A673 (cell line): ENCODE results near the gene TTR. TPM values are rescaled to one million over a fixed set of nuclear protein-coding genes. Genes with fewer than 3 reads are reported as not detected.

Source experiments
- BruUV-seq: library from RNA; stranded (reverse); fragments of 400-500 nt; replicated peaks from 2 replicates; lab custom pipeline; 2021; lab: Mats Ljungman, UMichigan
- CTCF ChIA-PET: fragments of 300-600 bp; sonication (Branson Sonifier 250); formaldehyde crosslinking; loops from one replicate; lab custom pipeline; 2022; ENCODE audit warnings: antibody characterized with exemption; lab: Charles Lee
- POLR2A ChIA-PET: fragments of 300-600 bp; sonication (Branson Sonifier 250); formaldehyde crosslinking; loops from one replicate; lab custom pipeline; 2022; ENCODE audit warnings: antibody characterized with exemption; ENCODE audit not compliant: low non-redundant PET; lab: Charles Lee
- DNase-seq: peaks from one replicate; pipeline ENCODE4 v3.0.0-alpha.2; 2015; ENCODE audit warnings: low spot score
- H3K27ac ChIP-seq: fragments of 200-600 bp; sonication (generic); 2 replicates; pipeline ENCODE4 v1.5.1; 2016; ENCODE audit warnings: mixed run types, low read depth, mild to moderate bottlenecking, mixed read lengths, antibody characterized with exemption, low read length; ENCODE audit not compliant: poor library complexity, severe bottlenecking
- H3K27me3 ChIP-seq: fragments of 200-600 bp; sonication (generic); replicated peaks from 2 replicates; pipeline ENCODE4 v1.6.1; 2017; ENCODE audit warnings: mixed run types, low read depth, mild to moderate bottlenecking, mixed read lengths, antibody characterized with exemption, low read length; ENCODE audit not compliant: insufficient read depth, poor library complexity
- H3K36me3 ChIP-seq: fragments of 200-600 bp; sonication (generic); 2 replicates; pipeline ENCODE4 v1.6.1; 2016; ENCODE audit warnings: mixed run types, mild to moderate bottlenecking, mixed read lengths, antibody characterized with exemption, low read length; ENCODE audit not compliant: insufficient read depth, poor library complexity, severe bottlenecking
- H3K4me1 ChIP-seq: fragments of 200-600 bp; sonication (generic); 2 replicates; pipeline ENCODE4 v1.6.1; 2017; ENCODE audit warnings: mixed run types, mild to moderate bottlenecking, mixed read lengths, antibody characterized with exemption, low read length; ENCODE audit not compliant: insufficient read depth, poor library complexity, severe bottlenecking
- H3K4me3 ChIP-seq: fragments of 200-600 bp; sonication (generic); 2 replicates; pipeline ENCODE4 v1.5.1; 2016; ENCODE audit warnings: low read depth, mixed run types, mild to moderate bottlenecking, mixed read lengths, low read length; ENCODE audit not compliant: poor library complexity, severe bottlenecking
- H3K9me3 ChIP-seq: fragments of 200-600 bp; sonication (generic); 2 replicates; pipeline ENCODE4 v1.6.1; 2016; ENCODE audit warnings: mixed run types, low read depth, mild to moderate bottlenecking, mixed read lengths, antibody characterized with exemption, low read length; ENCODE audit not compliant: poor library complexity, severe bottlenecking
- CTCF ChIP-seq: fragments of 300-800, 200-600 bp; sonication (generic); conservative IDR thresholded peaks from 2 replicates; pipeline ENCODE4 v1.5.1; 2017; ENCODE audit warnings: low read depth, mild to moderate bottlenecking, antibody characterized with exemption, low read length, moderate library complexity, mixed read lengths
- EZH2 ChIP-seq: fragments of 200-600 bp; sonication (generic); IDR thresholded peaks from 2 replicates; pipeline ENCODE4 v1.6.1; 2017; ENCODE audit warnings: borderline replicate concordance, low read depth, mild to moderate bottlenecking, mixed read lengths, antibody characterized with exemption, low read length; ENCODE audit not compliant: poor library complexity, severe bottlenecking
- intact Hi-C: fragments of 100-400 bp; cut with micrococcal nuclease; formaldehyde crosslinking; loops from one replicate; pipeline ENCODE4 v1.10.0; 2022; ENCODE audit not compliant: unreplicated experiment
- total RNA-seq: library from RNA; stranded (reverse); gene quantifications from 2 replicates; pipeline ENCODE4 v1.2.3, GENCODE V29; 2021

TTR gene
- total RNA-seq, 1 experiment from 2014 or later = not detected

GRCh38 chr18:31565782-31566512 lies 25.7 kb upstream of the TTR start:
- Histone ChIP-seq H3K9me3 (no peaks in the 10 kb centered on the region), H3K27me3 (peaks cover 22% of the 10 kb centered on the region), H3K4me3 (no peak overlapping the region), H3K27ac (no peak overlapping the region), H3K36me3 (no peaks in the 10 kb centered on the region), H3K4me1 (no peaks in the 10 kb centered on the region)
- BruUV-seq = no TSS peak
- POLR2A ChIA-PET = interaction anchor here (0.6 kb wide), 1 partner anchor 16 kb away, joined by 3 read pairs; no protein-coding TSS in a partner anchor
- no peak for DNase-seq
- no peak for TF ChIP-seq CTCF
- TF ChIP-seq EZH2 = no peak
- intact Hi-C loops = no loop called here
- CTCF ChIA-PET = no interaction called here

- POLR2A ChIA-PET = no interaction called here
- peaks cover 17% of the 10 kb centered on the region for H3K27me3 ChIP-seq
- CTCF ChIA-PET = no interaction called here
- no TSS peak for BruUV-seq
- no peaks in the 10 kb centered on the region for H3K4me1 ChIP-seq
- H3K36me3 ChIP-seq = no peaks in the 10 kb centered on the region
- DNase-seq = no peak
- intact Hi-C loops = no loop called here
- no peaks in the 10 kb centered on the region for H3K9me3 ChIP-seq
- H3K27ac ChIP-seq = no peak overlapping the region
- H3K4me3 ChIP-seq = no peak overlapping the region
- TF ChIP-seq EZH2 (no peak), CTCF (no peak)
Measured at GRCh38 chr18:31566576-31567306, 24.9 kb upstream of the TTR start.

GRCh38 chr18:31572368-31572767 lies 19.3 kb upstream of the TTR start:
- no peak overlapping the region for H3K27ac ChIP-seq
- POLR2A ChIA-PET = no interaction called here
- intact Hi-C loops = no loop called here
- H3K4me3 ChIP-seq = no peak overlapping the region
- no TSS peak for BruUV-seq
- no peak for DNase-seq
- TF ChIP-seq CTCF (no peak), EZH2 (no peak)
- no peaks in the 10 kb centered on the region for H3K36me3 ChIP-seq
- H3K4me1 ChIP-seq = no peaks in the 10 kb centered on the region
- CTCF ChIA-PET = no interaction called here
- no peaks in the 10 kb centered on the region for H3K27me3 ChIP-seq
- H3K9me3 ChIP-seq = no peaks in the 10 kb centered on the region
